H1 (cell line): ENCODE measurements around the gene DNAJC19. TPM values are rescaled to one million over a fixed set of nuclear protein-coding genes. Genes with fewer than 3 reads are reported as not detected.

ENCODE experiments used
- CTCF ChIA-PET: fragments of 300-600 bp; sonication (Branson Sonifier 250); formaldehyde crosslinking; loops from one replicate; lab custom pipeline; 2021; ENCODE audit not compliant: partially characterized antibody; lab: Charles Lee
- POLR2A ChIA-PET: fragments of 300-600 bp; sonication (Branson Sonifier 250); formaldehyde crosslinking; loops from one replicate; lab custom pipeline; 2021; ENCODE audit warnings: inconsistent platforms; ENCODE audit not compliant: partially characterized antibody; lab: Charles Lee
- DNase-seq, 2 experiments: peaks; one replicate each; pipeline versions ENCODE4 v3.0.0 to v3.0.0-alpha.2; 2010 to 2022; ENCODE audit warnings: low spot score in 2 of 2, low read depth in 1 of 2, mixed read lengths in 1 of 2
- FAIRE-seq: peaks from 2 replicates; lab custom pipeline; 2011; peaks lifted over from hg19 to GRCh38; lab: Jason Lieb, UNC
- H2AFZ ChIP-seq: 2 replicates; pipeline ENCODE4 v1.8.1; 2012; ENCODE audit warnings: low read length, inconsistent platforms
- H2AK5ac ChIP-seq: 2 replicates; pipeline ENCODE4 v1.6.1; 2013; ENCODE audit warnings: low read depth, low read length
- H2BK120ac ChIP-seq: replicated peaks from 2 replicates; pipeline ENCODE3; 2013; ENCODE audit warnings: low read depth, low read length, inconsistent platforms
- H2BK12ac ChIP-seq: 2 replicates; pipeline ENCODE4 v1.6.1; 2013; ENCODE audit warnings: low read depth, low read length
- H2BK15ac ChIP-seq: 2 replicates; pipeline ENCODE4 v1.6.1; 2013; ENCODE audit warnings: low read length
- H2BK20ac ChIP-seq: 2 replicates; pipeline ENCODE4 v1.6.1; 2013; ENCODE audit warnings: low read length
- H2BK5ac ChIP-seq: 2 replicates; pipeline ENCODE4 v1.6.1; 2013; ENCODE audit warnings: low read depth, low read length
- H3K14ac ChIP-seq: 2 replicates; pipeline ENCODE4 v1.6.1; 2013; ENCODE audit warnings: inconsistent platforms; ENCODE audit not compliant: insufficient read length
- H3K18ac ChIP-seq: 2 replicates; pipeline ENCODE4 v1.6.1; 2013; ENCODE audit warnings: low read length; ENCODE audit errors: extremely low read depth
- H3K23ac ChIP-seq: 2 replicates; pipeline ENCODE4 v1.6.1; 2013; ENCODE audit warnings: inconsistent platforms; ENCODE audit not compliant: insufficient read length
- H3K23me2 ChIP-seq: 2 replicates; pipeline ENCODE4 v1.6.1; 2013; ENCODE audit warnings: low read depth, low read length
- H3K27ac ChIP-seq: 2 replicates; pipeline ENCODE4 v1.6.1; 2011; ENCODE audit warnings: low read depth, low read length, inconsistent platforms
- H3K27me3 ChIP-seq, 4 experiments: replicated peaks in 1 of 4; 1 replicate in 1 of 4; 2 replicates in 3 of 4; pipeline versions ENCODE4 v1.6.1 to v1.8.1; 2011 to 2013; ENCODE audit warnings: low read length in 3 of 4, mild to moderate bottlenecking in 3 of 4, inconsistent platforms in 2 of 4, mixed read lengths in 2 of 4, moderate library complexity in 1 of 4; ENCODE audit not compliant: control insufficient read depth in 3 of 4, insufficient read depth in 3 of 4; ENCODE audit errors: extremely low read depth in 1 of 4
- H3K36me3 ChIP-seq, 4 experiments: 2 replicates each; pipeline versions ENCODE4 v1.6.1 to v1.8.1; 2011 to 2013; ENCODE audit warnings: mild to moderate bottlenecking in 4 of 4, low read length in 3 of 4, moderate library complexity in 2 of 4, control low read depth in 1 of 4, inconsistent platforms in 1 of 4; ENCODE audit not compliant: insufficient read depth in 4 of 4, control insufficient read depth in 2 of 4
- H3K4ac ChIP-seq: replicated peaks from 2 replicates; pipeline ENCODE3; 2013; ENCODE audit warnings: low read length, low read depth, mixed read lengths, inconsistent platforms; ENCODE audit not compliant: insufficient read length
- H3K4me1 ChIP-seq, 4 experiments: replicated peaks in 1 of 4; 1 replicate in 1 of 4; 2 replicates in 3 of 4; pipeline versions ENCODE4 v1.6.1 to v1.8.1; 2011 to 2013; ENCODE audit warnings: low read length in 3 of 4, inconsistent platforms in 2 of 4, mixed read lengths in 1 of 4; ENCODE audit not compliant: insufficient read depth in 4 of 4, control insufficient read depth in 3 of 4
- H3K4me2 ChIP-seq, 2 experiments: 2 replicates each; pipeline versions ENCODE4 v1.6.1 to v1.8.1; 2011 to 2013; ENCODE audit warnings: low read depth in 2 of 2, low read length in 2 of 2, control low read depth in 1 of 2, inconsistent platforms in 1 of 2, mild to moderate bottlenecking in 1 of 2; ENCODE audit not compliant: insufficient read depth in 1 of 2
- H3K4me3 ChIP-seq, 4 experiments: fragments of 200-600, 300-600 bp in 1 of 4; sonication (generic), shearing (Covaris generic), sonication (Bioruptor Twin) in 1 of 4; 2 replicates each; pipeline versions ENCODE4 v1.5.1 to v1.8.1; 2011 to 2016; ENCODE audit warnings: low read length in 4 of 4, low read depth in 3 of 4, control low read depth in 2 of 4, inconsistent platforms in 2 of 4, mild to moderate bottlenecking in 2 of 4, mixed read lengths in 1 of 4, moderate library complexity in 1 of 4; ENCODE audit not compliant: insufficient read depth in 2 of 4; ENCODE audit errors: extremely low read depth in 1 of 4
- H3K56ac ChIP-seq: replicated peaks from 2 replicates; pipeline ENCODE3; 2013; ENCODE audit warnings: low read depth, mild to moderate bottlenecking, mixed read lengths, low read length, inconsistent platforms; ENCODE audit not compliant: insufficient read length
- H3K79me1 ChIP-seq: 2 replicates; pipeline ENCODE4 v1.6.1; 2013; ENCODE audit warnings: low read depth, low read length, control low read depth
- H3K79me2 ChIP-seq, 2 experiments: 2 replicates each; pipeline versions ENCODE4 v1.6.1 to v1.8.1; 2012 to 2013; ENCODE audit warnings: low read length in 2 of 2, mild to moderate bottlenecking in 2 of 2, inconsistent platforms in 1 of 2; ENCODE audit not compliant: insufficient read depth in 2 of 2, control insufficient read depth in 1 of 2
- H3K9ac ChIP-seq, 4 experiments: replicated peaks in 1 of 4; 1 replicate in 1 of 4; 2 replicates in 3 of 4; pipeline versions ENCODE4 v1.6.1 to v1.8.1; 2011 to 2013; ENCODE audit warnings: low read depth in 3 of 4, low read length in 3 of 4, control low read depth in 2 of 4, mild to moderate bottlenecking in 2 of 4, moderate library complexity in 2 of 4, inconsistent platforms in 1 of 4; ENCODE audit errors: extremely low read depth in 1 of 4
- H3K9me3 ChIP-seq, 2 experiments: 2 replicates each; pipeline versions ENCODE4 v1.6.1 to v1.8.1; 2012 to 2013; ENCODE audit warnings: mild to moderate bottlenecking in 2 of 2, moderate library complexity in 2 of 2, control low read depth in 1 of 2, inconsistent platforms in 1 of 2, low read depth in 1 of 2, low read length in 1 of 2, mixed read lengths in 1 of 2; ENCODE audit not compliant: insufficient read depth in 2 of 2
- H4K20me1 ChIP-seq, 2 experiments: replicated peaks in 1 of 2; 2 replicates each; pipeline versions ENCODE3 to v1.8.1; 2011 to 2013; ENCODE audit warnings: inconsistent platforms in 2 of 2, low read length in 2 of 2, mild to moderate bottlenecking in 1 of 2; ENCODE audit not compliant: insufficient read depth in 2 of 2, control insufficient read depth in 1 of 2
- H4K5ac ChIP-seq: 2 replicates; pipeline ENCODE4 v1.6.1; 2013; ENCODE audit warnings: low read length, low read depth, mixed read lengths, inconsistent platforms; ENCODE audit not compliant: insufficient read length
- H4K8ac ChIP-seq: 2 replicates; pipeline ENCODE4 v1.8.0; 2013; ENCODE audit warnings: mild to moderate bottlenecking, moderate library complexity, low read length, inconsistent platforms; ENCODE audit not compliant: insufficient read depth; ENCODE audit errors: extremely low read depth
- H4K91ac ChIP-seq: replicated peaks from 2 replicates; pipeline ENCODE3; 2013; ENCODE audit warnings: low read length, mixed read lengths, inconsistent platforms; ENCODE audit not compliant: insufficient read length
- BRCA1 ChIP-seq: IDR thresholded peaks from 2 replicates; pipeline ENCODE4 v1.6.1; 2012; ENCODE audit warnings: low read depth, low read length, improper control_type of control experiment
- POLR2A ChIP-seq, 2 experiments: IDR thresholded peaks; 1 replicate in 1 of 2; 2 replicates in 1 of 2; pipeline ENCODE4 v1.6.1; 2011; ENCODE audit warnings: low read depth in 2 of 2, low read length in 2 of 2, mild to moderate bottlenecking in 2 of 2; ENCODE audit errors: control extremely low read depth in 1 of 2
- WGBS, 2 experiments: shearing (Covaris generic) in 1 of 2; methylation state at CpG; one replicate each; pipeline versions ENCODE4 v1.1.6 to v1.1.7; 2013 to 2015; ENCODE audit warnings: low lambda C conversion rate in 2 of 2, mixed read lengths in 2 of 2, inconsistent platforms in 1 of 2, low coverage in 1 of 2, missing lambda C conversion rate in 1 of 2; ENCODE audit not compliant: insufficient replicate concordance in 2 of 2, insufficient coverage in 1 of 2, insufficient read length in 1 of 2; ENCODE audit errors: extremely low coverage in 1 of 2, missing lambda C conversion rate in 1 of 2; 5-methylcytosine and 5-hydroxymethylcytosine counted together
- polyA plus RNA-seq, 7 experiments: library from polyadenylated mRNA; depleted of rRNA in 3 of 7; stranded (reverse) in 5 of 7; unstranded in 2 of 7; fragments of >200 nt in 5 of 7; fragments of 200-250 nt in 2 of 7; gene quantifications; 1 replicate in 5 of 7; 2 replicates in 1 of 7; 4 replicates in 1 of 7; pipeline versions ENCODE4 v1.2.1 to v1.2.3, GENCODE V29; 2011 to 2013; ENCODE audit warnings: missing spikeins in 2 of 7, mixed read lengths in 2 of 7
- total RNA-seq: library from RNA; stranded (reverse); fragmentation: NEBNext Ultra II Directional; extraction: Animal tissue kit (Norgen Biotek cat#: 25700); gene quantifications from 2 replicates; pipeline ENCODE4 v1.2.1, GENCODE V29; 2021
- TF ChIP-seq, protein P1 (sequence below), 3 experiments: IDR thresholded peaks; 1 replicate in 2 of 3; 2 replicates in 1 of 3; pipeline versions ENCODE4 v1.5.1 to v1.6.1; 2011; ENCODE audit warnings: low read length in 3 of 3, mild to moderate bottlenecking in 3 of 3, inconsistent platforms in 2 of 3, low read depth in 1 of 3, moderate library complexity in 1 of 3; ENCODE audit not compliant: insufficient read depth in 1 of 3; ENCODE audit errors: control extremely low read depth in 1 of 3

DNAJC19 gene
- total and polyA plus RNA-seq, 2 of the 8 experiments (the other 6 are each of a cell fraction or from before 2014, with no cell fraction given) = 62.4 to 90.9 TPM

DNA sequence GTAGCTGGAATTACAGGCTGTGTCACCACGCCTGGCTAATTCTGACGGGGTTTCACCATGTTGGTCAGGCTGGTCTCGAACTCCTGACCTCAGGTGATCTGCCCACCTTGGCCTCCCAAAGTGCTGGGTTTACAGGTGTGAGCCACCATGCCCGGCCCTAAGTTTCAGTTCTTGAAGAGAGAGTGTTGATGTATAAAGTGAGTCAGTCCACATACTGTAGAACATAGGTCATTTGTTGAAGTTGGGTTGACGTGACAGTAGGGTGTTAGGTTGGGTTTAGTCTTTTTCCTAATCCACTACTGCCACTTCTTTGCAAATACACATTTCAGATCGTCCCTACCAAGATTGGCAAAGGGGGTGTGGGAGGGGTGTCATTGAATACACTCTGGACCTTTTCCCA is 15.2 kb downstream of the DNAJC19 start:
- Histone ChIP-seq H3K9me3 (no peaks in the 10 kb centered on the region), H4K5ac (no peak overlapping the region), H4K91ac (no peak overlapping the region), H3K23me2 (no peaks in the 10 kb centered on the region), H3K36me3 (peaks cover under 1 to 93% (median 27%) of the 10 kb centered on the region in 4 experiments), H3K4me2 (no peak overlapping the region), H3K79me2 (no peaks in the 10 kb centered on the region), H2BK15ac (no peak overlapping the region), H3K56ac (no peak overlapping the region), H3K23ac (no peak overlapping the region), H2AK5ac (no peak overlapping the region), H3K4me3 (no peak overlapping the region), H3K27me3 (no peaks in the 10 kb centered on the region), H4K20me1 (peaks cover 0 to 2% of the 10 kb centered on the region in 2 experiments), H2BK5ac (no peak overlapping the region), H3K4me1 (no peaks in the 10 kb centered on the region), H3K14ac (no peak overlapping the region), H4K8ac (no peak overlapping the region), H3K4ac (no peak overlapping the region), H3K79me1 (no peaks in the 10 kb centered on the region), H2BK20ac (no peak overlapping the region), H2AFZ (no peak overlapping the region), H3K27ac (no peak overlapping the region), H2BK120ac (no peak overlapping the region), H2BK12ac (no peak overlapping the region), H3K9ac (no peak overlapping the region), H3K18ac (no peak overlapping the region)
- DNase-seq (no peak), FAIRE-seq (no peak)
- 87% methylated on average over 6 of the region's 6 CpGs; no CpG with 5 or more reads in 1 of the 2 experiments for WGBS, 2 experiments
- POLR2A ChIA-PET = interaction anchor here (2.1 kb wide), 1 partner anchor 61 kb away, joined by 4 read pairs; the partner anchor contains the start of gene FXR1
- 0 out of 3 replicates have a peak, but pooled peaks of 1 of the 2 experiments have one; percentile 35 for TF ChIP-seq POLR2A (IDR thresholded peaks at IDR 0.05; ENCODE audit: control extremely low read depth in 1 of 2, low read depth in 2 of 2, low read length in 2 of 2)
- no peak for TF ChIP-seq BRCA1
- TF ChIP-seq, protein P1, sequence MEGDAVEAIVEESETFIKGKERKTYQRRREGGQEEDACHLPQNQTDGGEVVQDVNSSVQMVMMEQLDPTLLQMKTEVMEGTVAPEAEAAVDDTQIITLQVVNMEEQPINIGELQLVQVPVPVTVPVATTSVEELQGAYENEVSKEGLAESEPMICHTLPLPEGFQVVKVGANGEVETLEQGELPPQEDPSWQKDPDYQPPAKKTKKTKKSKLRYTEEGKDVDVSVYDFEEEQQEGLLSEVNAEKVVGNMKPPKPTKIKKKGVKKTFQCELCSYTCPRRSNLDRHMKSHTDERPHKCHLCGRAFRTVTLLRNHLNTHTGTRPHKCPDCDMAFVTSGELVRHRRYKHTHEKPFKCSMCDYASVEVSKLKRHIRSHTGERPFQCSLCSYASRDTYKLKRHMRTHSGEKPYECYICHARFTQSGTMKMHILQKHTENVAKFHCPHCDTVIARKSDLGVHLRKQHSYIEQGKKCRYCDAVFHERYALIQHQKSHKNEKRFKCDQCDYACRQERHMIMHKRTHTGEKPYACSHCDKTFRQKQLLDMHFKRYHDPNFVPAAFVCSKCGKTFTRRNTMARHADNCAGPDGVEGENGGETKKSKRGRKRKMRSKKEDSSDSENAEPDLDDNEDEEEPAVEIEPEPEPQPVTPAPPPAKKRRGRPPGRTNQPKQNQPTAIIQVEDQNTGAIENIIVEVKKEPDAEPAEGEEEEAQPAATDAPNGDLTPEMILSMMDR (IDR thresholded peaks at IDR 0.05; ENCODE audit: control extremely low read depth in 1 of 3, insufficient read depth in 1 of 3, low read depth in 1 of 3, low read length in 3 of 3) = no peak
- CTCF ChIA-PET = no interaction called here
